ENCODE measurements around the gene COX17.

The COX17 gene

GRCh38 chr3:119690043-119690656 lies 12.9 kb upstream of the COX17 start:
- Histone ChIP-seq H3K27ac (ENCODE audit: low read depth, low read length) (no peak overlapping the region), H3K9me2 (replicated peaks; ENCODE audit: insufficient read depth, low read length) (no peaks in the 10 kb centered on the region), H2AFZ (ENCODE audit: low read depth, low read length, severe bottlenecking) (no peak overlapping the region), H3K4me3 (ENCODE audit: insufficient read depth, low read length, poor library complexity, severe bottlenecking) (no peak overlapping the region), H3K4me2 (ENCODE audit: low read depth, low read length, poor library complexity, severe bottlenecking) (no peak overlapping the region), H3K9ac (ENCODE audit: low read length) (no peak overlapping the region), H3K79me2 (ENCODE audit: insufficient read depth, low read length) (no peaks in the 10 kb centered on the region), H3F3A (ENCODE audit: insufficient read depth) (no peaks in the 10 kb centered on the region), H3K9me3 (ENCODE audit: insufficient read depth, low read length) (no peaks in the 10 kb centered on the region), H3K36me3 (ENCODE audit: low read length) (no peaks in the 10 kb centered on the region), H3K27me3 (ENCODE audit: low read length) (no peaks in the 10 kb centered on the region), H4K20me1 (ENCODE audit: low read depth, low read length) (no peaks in the 10 kb centered on the region)
- TF ChIP-seq EZH2phosphoT487 (conservative IDR thresholded peaks at IDR 0.05; ENCODE audit: low read length) (no peak), CTCF (IDR thresholded peaks at IDR 0.05; ENCODE audit: insufficient read depth, low read length, poor library complexity, severe bottlenecking) (peak; percentile 56)

- no peaks in the 10 kb centered on the region for H3K79me2 ChIP-seq (ENCODE audit: insufficient read depth, low read length)
- H3K4me3 ChIP-seq (ENCODE audit: insufficient read depth, low read length, poor library complexity, severe bottlenecking), result no peak overlapping the region
- no peak for TF ChIP-seq CTCF (IDR thresholded peaks at IDR 0.05; ENCODE audit: insufficient read depth, low read length, poor library complexity, severe bottlenecking)
- no peak for TF ChIP-seq EZH2phosphoT487 (conservative IDR thresholded peaks at IDR 0.05; ENCODE audit: low read length)
- no peaks in the 10 kb centered on the region for H3K9me2 ChIP-seq (replicated peaks; ENCODE audit: insufficient read depth, low read length)
- H3K27ac ChIP-seq (ENCODE audit: low read depth, low read length), result no peak overlapping the region
- H3K4me2 ChIP-seq (ENCODE audit: low read depth, low read length, poor library complexity, severe bottlenecking), result no peak overlapping the region
- H4K20me1 ChIP-seq (ENCODE audit: low read depth, low read length), result no peaks in the 10 kb centered on the region
- no peak overlapping the region for H2AFZ ChIP-seq (ENCODE audit: low read depth, low read length, severe bottlenecking)
- no peaks in the 10 kb centered on the region for H3K36me3 ChIP-seq (ENCODE audit: low read length)
- H3F3A ChIP-seq (ENCODE audit: insufficient read depth), result peaks cover 10% of the 10 kb centered on the region
- no peaks in the 10 kb centered on the region for H3K9me3 ChIP-seq (ENCODE audit: insufficient read depth, low read length)
- H3K27me3 ChIP-seq (ENCODE audit: low read length), result no peaks in the 10 kb centered on the region
- H3K9ac ChIP-seq (ENCODE audit: low read length), result no peak overlapping the region
These were observed 6.2 kb upstream of the COX17 start for GRCh38 chr3:119683421-119683820.

GRCh38 chr3:119681279-119681678 lies 4.1 kb upstream of the COX17 start:
- H3K36me3 ChIP-seq (ENCODE audit: low read length), result no peaks in the 10 kb centered on the region
- H3F3A ChIP-seq (ENCODE audit: insufficient read depth), result peaks cover 10% of the 10 kb centered on the region
- no peaks in the 10 kb centered on the region for H3K9me2 ChIP-seq (replicated peaks; ENCODE audit: insufficient read depth, low read length)
- no peaks in the 10 kb centered on the region for H4K20me1 ChIP-seq (ENCODE audit: low read depth, low read length)
- TF ChIP-seq EZH2phosphoT487 (conservative IDR thresholded peaks at IDR 0.05; ENCODE audit: low read length), result no peak
- peak; percentile 36 for TF ChIP-seq CTCF (IDR thresholded peaks at IDR 0.05; ENCODE audit: insufficient read depth, low read length, poor library complexity, severe bottlenecking)
- peaks cover 5% of the 10 kb centered on the region for H3K79me2 ChIP-seq (ENCODE audit: insufficient read depth, low read length)
- no peak overlapping the region for H3K4me3 ChIP-seq (ENCODE audit: insufficient read depth, low read length, poor library complexity, severe bottlenecking)
- no peaks in the 10 kb centered on the region for H3K9me3 ChIP-seq (ENCODE audit: insufficient read depth, low read length)
- peak overlapping the region; percentile 44 for H2AFZ ChIP-seq (ENCODE audit: low read depth, low read length, severe bottlenecking)
- H3K9ac ChIP-seq (ENCODE audit: low read length), result no peak overlapping the region
- no peak overlapping the region for H3K27ac ChIP-seq (ENCODE audit: low read depth, low read length)
- no peak overlapping the region for H3K4me2 ChIP-seq (ENCODE audit: low read depth, low read length, poor library complexity, severe bottlenecking)
- H3K27me3 ChIP-seq (ENCODE audit: low read length), result no peaks in the 10 kb centered on the region
